GM23338 (cell line): ENCODE measurements around the gene VPS52. TPM values are rescaled to one million over a fixed set of nuclear protein-coding genes. Genes with fewer than 3 reads are reported as not detected.

ENCODE experiments used
- ATAC-seq: fragments of 200-7000 bp; cut with Tn5 transposase; 3 replicates; pipeline ENCODE4 v1.9.1; 2020
- DNase-seq: peaks from one replicate; pipeline ENCODE4 v3.0.0-alpha.2; 2015; ENCODE audit warnings: low spot score
- H2AFZ ChIP-seq: fragments of 200-600 bp; sonication (generic); 2 replicates; pipeline ENCODE4 v1.8.0; 2016; ENCODE audit warnings: antibody characterized with exemption, mild to moderate bottlenecking, moderate library complexity
- H3F3A ChIP-seq: fragments of 200-600 bp; sonication (generic); replicated peaks from 2 replicates; pipeline ENCODE4 v1.8.0; 2017; ENCODE audit warnings: antibody characterized with exemption, mixed run types, low read depth
- H3K27ac ChIP-seq: fragments of 200-600 bp; sonication (generic); 2 replicates; pipeline ENCODE4 v1.6.1; 2016; ENCODE audit warnings: low read depth
- H3K27me3 ChIP-seq: fragments of 200-600 bp; sonication (generic); 2 replicates; pipeline ENCODE4 v1.8.0; 2016; ENCODE audit warnings: mild to moderate bottlenecking, mixed run types, moderate library complexity; ENCODE audit not compliant: insufficient read depth
- H3K36me3 ChIP-seq: fragments of 200-600 bp; sonication (generic); 2 replicates; pipeline ENCODE4 v1.8.0; 2016; ENCODE audit warnings: mild to moderate bottlenecking; ENCODE audit not compliant: insufficient read depth
- H3K4me1 ChIP-seq: fragments of 200-600 bp; sonication (generic); 2 replicates; pipeline ENCODE4 v1.8.0; 2016; ENCODE audit warnings: mild to moderate bottlenecking, moderate library complexity; ENCODE audit not compliant: insufficient read depth
- H3K4me2 ChIP-seq: fragments of 200-600 bp; sonication (generic); 2 replicates; pipeline ENCODE4 v1.7.1; 2017; ENCODE audit warnings: mixed run types
- H3K4me3 ChIP-seq: fragments of 200-600 bp; sonication (generic); 2 replicates; pipeline ENCODE4 v1.6.1; 2016; ENCODE audit warnings: mixed run types
- H3K79me2 ChIP-seq: fragments of 200-600 bp; sonication (generic); replicated peaks from 2 replicates; pipeline ENCODE4 v1.8.0; 2017; ENCODE audit warnings: mild to moderate bottlenecking; ENCODE audit not compliant: insufficient read depth
- H3K9me2 ChIP-seq: fragments of 200-600 bp; sonication (generic); 2 replicates; pipeline ENCODE4 v1.8.0; 2017; ENCODE audit not compliant: insufficient read depth
- H4K20me1 ChIP-seq: fragments of 200-600 bp; sonication (generic); replicated peaks from 2 replicates; pipeline ENCODE4 v1.8.0; 2017; ENCODE audit warnings: mild to moderate bottlenecking; ENCODE audit not compliant: insufficient read depth
- H3K27ac Mint-ChIP-seq: 2 replicates; pipeline ENCODE4 v1.8.0; 2020; ENCODE audit warnings: inconsistent platforms, mild to moderate bottlenecking, moderate library complexity, mixed read lengths
- H3K27me3 Mint-ChIP-seq: 3 replicates; pipeline ENCODE4 v1.8.0; 2022; ENCODE audit warnings: low read depth, mild to moderate bottlenecking, moderate library complexity, mixed read lengths, inconsistent platforms; ENCODE audit not compliant: insufficient read depth, poor library complexity
- H3K36me3 Mint-ChIP-seq: 3 replicates; pipeline ENCODE4 v1.8.0; 2021; ENCODE audit warnings: low read depth, mild to moderate bottlenecking, inconsistent platforms, moderate library complexity, mixed read lengths
- H3K4me1 Mint-ChIP-seq: 3 replicates; pipeline ENCODE4 v1.8.0; 2020; ENCODE audit warnings: mild to moderate bottlenecking, inconsistent platforms, mixed read lengths
- H3K4me3 Mint-ChIP-seq: 3 replicates; pipeline ENCODE4 v1.8.0; 2021; ENCODE audit warnings: moderate library complexity, mild to moderate bottlenecking, inconsistent platforms, mixed read lengths
- H3K9me3 Mint-ChIP-seq: 3 replicates; pipeline ENCODE4 v1.8.0; 2020; ENCODE audit warnings: moderate library complexity, mild to moderate bottlenecking, inconsistent platforms, mixed read lengths
- CREB1 ChIP-seq: fragments of 250-450 bp; sonication (Bioruptor Pico); IDR thresholded peaks from 2 replicates; pipeline ENCODE4 v1.5.0; 2020; ENCODE audit warnings: low read depth, mild to moderate bottlenecking, moderate library complexity
- EZH2 ChIP-seq: fragments of 200-600 bp; sonication (generic); IDR thresholded peaks from one replicate; pipeline ENCODE4 v1.8.0; 2017; ENCODE audit warnings: antibody characterized with exemption, mild to moderate bottlenecking, low read depth; ENCODE audit not compliant: unreplicated experiment
- EZH2phosphoT487 ChIP-seq: fragments of 200-600 bp; sonication (generic); IDR thresholded peaks from one replicate; pipeline ENCODE4 v1.8.1; 2018; ENCODE audit warnings: antibody characterized with exemption; ENCODE audit not compliant: unreplicated experiment
- NANOG ChIP-seq: IDR thresholded peaks from 2 replicates; pipeline ENCODE4 v1.6.1; 2016; ENCODE audit warnings: antibody characterized with exemption, borderline replicate concordance
- POLR2AphosphoS5 ChIP-seq: IDR thresholded peaks from 2 replicates; pipeline ENCODE4 v1.6.1; 2016; ENCODE audit warnings: antibody characterized with exemption, low read depth
- STAT1 ChIP-seq: IDR thresholded peaks from one replicate; pipeline ENCODE4 v1.6.1; 2016; ENCODE audit warnings: antibody characterized with exemption; ENCODE audit not compliant: unreplicated experiment
- ZNF114 ChIP-seq: fragments of 250-450 bp; sonication (Bioruptor Pico); IDR thresholded peaks from 2 replicates; pipeline ENCODE4 v1.5.0; 2020; ENCODE audit warnings: mild to moderate bottlenecking, moderate library complexity
- ZNF331 ChIP-seq: fragments of 250-450 bp; sonication (Bioruptor Pico); IDR thresholded peaks from 2 replicates; pipeline ENCODE4 v1.5.0; 2020; ENCODE audit warnings: low read depth, mild to moderate bottlenecking, moderate library complexity
- polyA plus RNA-seq: library from polyadenylated mRNA; unstranded; fragments of >200 nt; fragmentation: Nextera tagmentation; extraction: Ambion mirVana; gene quantifications from 2 replicates; pipeline ENCODE4 v1.2.1, GENCODE V29; 2016
- total RNA-seq: library from RNA; depleted of rRNA; stranded (reverse); fragments of >200 nt; shearing (Covaris generic); gene quantifications from 2 replicates; pipeline ENCODE4 v1.2.3, GENCODE V29; 2014
- TF ChIP-seq, protein P1 (sequence below), 2 experiments: fragments of 200-600 bp in 1 of 2; sonication (generic) in 1 of 2; conservative IDR thresholded peaks; 2 replicates each; pipeline versions ENCODE4 v1.5.1 to v1.6.1; 2016 to 2017; ENCODE audit warnings: antibody characterized with exemption in 2 of 2, low read depth in 2 of 2, mild to moderate bottlenecking in 2 of 2, moderate library complexity in 1 of 2
- TF ChIP-seq, protein P2 (sequence below): IDR thresholded peaks from 2 replicates; pipeline ENCODE4 v1.6.1; 2016; ENCODE audit warnings: antibody characterized with exemption
- TF ChIP-seq, protein P3 (sequence below): IDR thresholded peaks from one replicate; pipeline ENCODE4 v1.6.1; 2018; ENCODE audit warnings: antibody characterized with exemption; ENCODE audit not compliant: unreplicated experiment

The VPS52 gene
- total and polyA plus RNA-seq, 2 experiments from 2014 or later, result 27.9 to 31.1 TPM

DNA sequence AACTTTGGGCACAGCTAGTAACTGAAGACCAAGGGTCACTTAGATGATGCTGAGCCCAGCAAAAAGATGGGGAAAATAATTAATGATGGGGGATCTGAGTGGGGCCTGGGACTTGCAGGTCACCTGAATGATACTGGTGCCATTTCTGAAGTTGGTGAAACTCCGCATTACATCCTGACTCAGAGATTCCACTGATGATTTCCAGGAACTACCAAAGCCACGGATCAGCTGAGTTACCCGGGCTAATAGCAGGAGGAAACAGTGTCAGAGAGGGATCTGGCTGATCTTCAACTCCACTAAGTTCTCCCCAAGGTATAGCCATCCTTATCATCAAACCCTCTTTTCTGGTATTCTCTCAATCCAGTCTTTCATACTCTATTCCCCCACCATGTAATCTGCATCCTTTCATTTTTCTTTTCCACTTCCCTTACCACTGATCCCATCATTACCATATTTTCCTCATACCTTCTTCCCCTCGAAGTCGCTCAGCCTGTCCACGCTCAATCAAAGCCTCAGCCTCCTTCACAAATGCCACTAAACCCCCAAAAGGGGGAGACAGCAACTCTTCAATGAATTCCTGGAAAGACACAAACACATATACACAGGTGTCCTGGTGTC is 20.2 kb downstream of the VPS52 start:
- Mint-ChIP-seq H3K27ac (no peak overlapping the region), H3K27me3 (peaks cover 15% of the 10 kb centered on the region), H3K4me1 (peaks cover 19% of the 10 kb centered on the region), H3K4me3 (no peak overlapping the region; the same call in 2 of the 3 replicates), H3K36me3 (peaks cover 24% of the 10 kb centered on the region), H3K9me3 (no peaks in the 10 kb centered on the region)
- ATAC-seq (no peak), DNase-seq (no peak)
- peaks cover 10% of the 10 kb centered on the region; the same call in 1 of the 2 replicates for H3F3A ChIP-seq
- H3K27me3 ChIP-seq, result peaks cover 23% of the 10 kb centered on the region
- H4K20me1 ChIP-seq, result no peaks in the 10 kb centered on the region
- H3K4me1 ChIP-seq, result peaks cover 12% of the 10 kb centered on the region
- H3K4me2 ChIP-seq, result no peak overlapping the region
- TF ChIP-seq, protein P1, sequence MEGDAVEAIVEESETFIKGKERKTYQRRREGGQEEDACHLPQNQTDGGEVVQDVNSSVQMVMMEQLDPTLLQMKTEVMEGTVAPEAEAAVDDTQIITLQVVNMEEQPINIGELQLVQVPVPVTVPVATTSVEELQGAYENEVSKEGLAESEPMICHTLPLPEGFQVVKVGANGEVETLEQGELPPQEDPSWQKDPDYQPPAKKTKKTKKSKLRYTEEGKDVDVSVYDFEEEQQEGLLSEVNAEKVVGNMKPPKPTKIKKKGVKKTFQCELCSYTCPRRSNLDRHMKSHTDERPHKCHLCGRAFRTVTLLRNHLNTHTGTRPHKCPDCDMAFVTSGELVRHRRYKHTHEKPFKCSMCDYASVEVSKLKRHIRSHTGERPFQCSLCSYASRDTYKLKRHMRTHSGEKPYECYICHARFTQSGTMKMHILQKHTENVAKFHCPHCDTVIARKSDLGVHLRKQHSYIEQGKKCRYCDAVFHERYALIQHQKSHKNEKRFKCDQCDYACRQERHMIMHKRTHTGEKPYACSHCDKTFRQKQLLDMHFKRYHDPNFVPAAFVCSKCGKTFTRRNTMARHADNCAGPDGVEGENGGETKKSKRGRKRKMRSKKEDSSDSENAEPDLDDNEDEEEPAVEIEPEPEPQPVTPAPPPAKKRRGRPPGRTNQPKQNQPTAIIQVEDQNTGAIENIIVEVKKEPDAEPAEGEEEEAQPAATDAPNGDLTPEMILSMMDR (conservative IDR thresholded peaks at IDR 0.05; ENCODE audit: low read depth in 2 of 2), result peak in 1 of 2 experiments; percentile 19; a peak in 1 of 4 replicates
- TF ChIP-seq, protein P2, sequence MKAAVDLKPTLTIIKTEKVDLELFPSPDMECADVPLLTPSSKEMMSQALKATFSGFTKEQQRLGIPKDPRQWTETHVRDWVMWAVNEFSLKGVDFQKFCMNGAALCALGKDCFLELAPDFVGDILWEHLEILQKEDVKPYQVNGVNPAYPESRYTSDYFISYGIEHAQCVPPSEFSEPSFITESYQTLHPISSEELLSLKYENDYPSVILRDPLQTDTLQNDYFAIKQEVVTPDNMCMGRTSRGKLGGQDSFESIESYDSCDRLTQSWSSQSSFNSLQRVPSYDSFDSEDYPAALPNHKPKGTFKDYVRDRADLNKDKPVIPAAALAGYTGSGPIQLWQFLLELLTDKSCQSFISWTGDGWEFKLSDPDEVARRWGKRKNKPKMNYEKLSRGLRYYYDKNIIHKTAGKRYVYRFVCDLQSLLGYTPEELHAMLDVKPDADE, result no peak
- H2AFZ ChIP-seq, result no peak overlapping the region
- no peak overlapping the region for H3K27ac ChIP-seq
- no peaks in the 10 kb centered on the region for H3K36me3 ChIP-seq
- no peak overlapping the region for H3K4me3 ChIP-seq
- no peaks in the 10 kb centered on the region for H3K79me2 ChIP-seq
- H3K9me2 ChIP-seq, result no peaks in the 10 kb centered on the region

DNA sequence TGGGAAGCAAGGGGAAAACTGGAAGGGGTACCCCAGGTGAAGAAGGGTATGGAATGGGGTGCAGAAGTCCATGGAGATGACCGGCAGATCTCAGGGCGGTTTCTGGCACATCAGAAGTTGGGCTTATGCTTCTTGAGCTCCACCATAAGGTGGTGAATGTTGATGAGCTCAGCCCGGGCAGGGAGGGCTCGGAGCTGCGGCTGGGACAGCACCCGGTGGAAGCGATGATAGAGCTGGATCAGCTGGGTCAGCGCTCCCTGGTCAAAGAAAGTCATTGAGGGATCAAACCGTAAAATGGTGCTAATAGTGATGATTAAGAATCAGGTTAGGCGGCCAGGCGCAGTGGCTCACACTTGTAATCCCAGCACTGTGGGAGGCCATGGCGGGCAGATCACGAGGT is 20.9 kb downstream of the VPS52 start:
- Histone ChIP-seq H3K4me3 (no peak overlapping the region), H3K27ac (no peak overlapping the region), H3F3A (peaks cover 10% of the 10 kb centered on the region; the same call in 1 of the 2 replicates), H4K20me1 (no peaks in the 10 kb centered on the region), H3K4me1 (peaks cover 12% of the 10 kb centered on the region), H3K4me2 (no peak overlapping the region), H2AFZ (no peak overlapping the region), H3K9me2 (no peaks in the 10 kb centered on the region), H3K79me2 (no peaks in the 10 kb centered on the region), H3K27me3 (peaks cover 31% of the 10 kb centered on the region), H3K36me3 (no peaks in the 10 kb centered on the region)
- peaks cover 15% of the 10 kb centered on the region for H3K27me3 Mint-ChIP-seq
- H3K27ac Mint-ChIP-seq, result no peak overlapping the region; the same call in 1 of the 2 replicates
- H3K4me3 Mint-ChIP-seq, result peak overlapping the region; percentile 82; the same call in 2 of the 3 replicates
- no peaks in the 10 kb centered on the region for H3K9me3 Mint-ChIP-seq
- peaks cover 20% of the 10 kb centered on the region for H3K36me3 Mint-ChIP-seq
- ATAC-seq (no peak), DNase-seq (no peak)
- H3K4me1 Mint-ChIP-seq, result peaks cover 19% of the 10 kb centered on the region
- TF ChIP-seq EZH2, result no peak
- no peak for TF ChIP-seq ZNF331 (CRISPR knock-in tag)
- TF ChIP-seq CREB1, result no peak
- no peak for TF ChIP-seq NANOG
- TF ChIP-seq, protein P3, sequence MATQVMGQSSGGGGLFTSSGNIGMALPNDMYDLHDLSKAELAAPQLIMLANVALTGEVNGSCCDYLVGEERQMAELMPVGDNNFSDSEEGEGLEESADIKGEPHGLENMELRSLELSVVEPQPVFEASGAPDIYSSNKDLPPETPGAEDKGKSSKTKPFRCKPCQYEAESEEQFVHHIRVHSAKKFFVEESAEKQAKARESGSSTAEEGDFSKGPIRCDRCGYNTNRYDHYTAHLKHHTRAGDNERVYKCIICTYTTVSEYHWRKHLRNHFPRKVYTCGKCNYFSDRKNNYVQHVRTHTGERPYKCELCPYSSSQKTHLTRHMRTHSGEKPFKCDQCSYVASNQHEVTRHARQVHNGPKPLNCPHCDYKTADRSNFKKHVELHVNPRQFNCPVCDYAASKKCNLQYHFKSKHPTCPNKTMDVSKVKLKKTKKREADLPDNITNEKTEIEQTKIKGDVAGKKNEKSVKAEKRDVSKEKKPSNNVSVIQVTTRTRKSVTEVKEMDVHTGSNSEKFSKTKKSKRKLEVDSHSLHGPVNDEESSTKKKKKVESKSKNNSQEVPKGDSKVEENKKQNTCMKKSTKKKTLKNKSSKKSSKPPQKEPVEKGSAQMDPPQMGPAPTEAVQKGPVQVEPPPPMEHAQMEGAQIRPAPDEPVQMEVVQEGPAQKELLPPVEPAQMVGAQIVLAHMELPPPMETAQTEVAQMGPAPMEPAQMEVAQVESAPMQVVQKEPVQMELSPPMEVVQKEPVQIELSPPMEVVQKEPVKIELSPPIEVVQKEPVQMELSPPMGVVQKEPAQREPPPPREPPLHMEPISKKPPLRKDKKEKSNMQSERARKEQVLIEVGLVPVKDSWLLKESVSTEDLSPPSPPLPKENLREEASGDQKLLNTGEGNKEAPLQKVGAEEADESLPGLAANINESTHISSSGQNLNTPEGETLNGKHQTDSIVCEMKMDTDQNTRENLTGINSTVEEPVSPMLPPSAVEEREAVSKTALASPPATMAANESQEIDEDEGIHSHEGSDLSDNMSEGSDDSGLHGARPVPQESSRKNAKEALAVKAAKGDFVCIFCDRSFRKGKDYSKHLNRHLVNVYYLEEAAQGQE, result no peak
- TF ChIP-seq, protein P1 (conservative IDR thresholded peaks at IDR 0.05; ENCODE audit: low read depth in 2 of 2), result no peak
- TF ChIP-seq ZNF114 (CRISPR knock-in tag), result no peak
- no peak for TF ChIP-seq EZH2phosphoT487
- TF ChIP-seq POLR2AphosphoS5, result no peak
- no peak for TF ChIP-seq STAT1
